ENCODE data around the gene SMIM20. TPM values are rescaled to one million over a fixed set of nuclear protein-coding genes. Genes with fewer than 3 reads are reported as not detected.
"Not testable (repeated sequence)": the region's sequence is repeated elsewhere in the genome, so short reads cannot be mapped to it uniquely, and the experiment has no call there.

Gene SMIM20
- total RNA-seq, result 10 to 100 TPM; 21.3 to 26.9 TPM

GRCh38 chr4:25913851-25914669 lies at the start of gene SMIM20:
Gene SMIM20 (plus strand): TSS chr4:25914220. CDS start chr4:25914314, 94 bp downstream.
- CTCF ChIA-PET, result interaction anchor here (1.0 to 1.8 kb wide), 5 partner anchors 9 to 155 kb away, joined by 3 to 7 read pairs (median 4); no protein-coding TSS in a partner anchor
- intact Hi-C loops (cut with micrococcal nuclease), result loop anchor here (2.0 to 5.0 kb wide), 2 partner anchors 25 to 52 kb away; partner anchors contain the start of gene SEL1L3
- no peaks in the 10 kb centered on the region for H3K27me3 Mint-ChIP-seq

GRCh38 chr4:25865586-25865985 lies 48.4 kb upstream of the SMIM20 start:
- no peak overlapping the region for H3K4me3 Mint-ChIP-seq
- intact Hi-C loops (cut with micrococcal nuclease), result no loop called here
- no peak for ATAC-seq
- H3K9me3 Mint-ChIP-seq, result no peaks in the 10 kb centered on the region
- peaks cover 7% of the 10 kb centered on the region for H3K36me3 Mint-ChIP-seq (ENCODE audit: low read depth)
- H3K4me1 Mint-ChIP-seq (ENCODE audit: low read depth), result peaks cover 15% of the 10 kb centered on the region
- ChIA-PET CTCF (interaction anchor here (1.0 kb wide), 1 partner anchor 13 kb away, joined by 3 read pairs; no protein-coding TSS in a partner anchor), POLR2A (no interaction called here)
- no peak for DNase-seq
- TF ChIP-seq CTCF (IDR thresholded peaks at IDR 0.05), result no peak
- no peak overlapping the region for H3K27ac Mint-ChIP-seq
- H3K27me3 Mint-ChIP-seq, result no peaks in the 10 kb centered on the region

More at GRCh38 chr4:25913851-25914669, at the start of gene SMIM20:
- DNase-seq (peak; percentile 92), ATAC-seq (peak; percentile 95)
- Mint-ChIP-seq H3K36me3 (ENCODE audit: low read depth) (peaks cover 9% of the 10 kb centered on the region), H3K27ac (peak within 1 kb of the TSS; percentile 98), H3K4me1 (ENCODE audit: low read depth) (peaks cover 16% of the 10 kb centered on the region), H3K9me3 (no peaks in the 10 kb centered on the region), H3K4me3 (peak within 1 kb of the TSS; percentile 97)
- TF ChIP-seq CTCF (IDR thresholded peaks at IDR 0.05), result no peak
- POLR2A ChIA-PET, result interaction anchor here (0.9 to 1.8 kb wide), 4 partner anchors 11 to 57 kb away, joined by 3 to 7 read pairs (median 6); no protein-coding TSS in a partner anchor

- H3K27ac Mint-ChIP-seq; H3K36me3 Mint-ChIP-seq (ENCODE audit: low read depth); CTCF ChIA-PET; H3K9me3 Mint-ChIP-seq; ATAC-seq; intact Hi-C loops (cut with micrococcal nuclease); DNase-seq; H3K4me3 Mint-ChIP-seq; H3K4me1 Mint-ChIP-seq (ENCODE audit: low read depth); POLR2A ChIA-PET; H3K27me3 Mint-ChIP-seq: not testable (repeated sequence)
Measured at GRCh38 chr4:25866401-25866800, 47.6 kb upstream of the SMIM20 start.

- CTCF ChIA-PET, result no interaction called here
- Mint-ChIP-seq H3K4me3 (no peak overlapping the region), H3K27me3 (no peaks in the 10 kb centered on the region), H3K4me1 (ENCODE audit: low read depth) (peaks cover 4% of the 10 kb centered on the region), H3K36me3 (ENCODE audit: low read depth) (no peaks in the 10 kb centered on the region), H3K9me3 (no peaks in the 10 kb centered on the region), H3K27ac (no peak overlapping the region)
- TF ChIP-seq CTCF (IDR thresholded peaks at IDR 0.05), result no peak
- POLR2A ChIA-PET, result no interaction called here
- intact Hi-C loops (cut with micrococcal nuclease), result no loop called here
- ATAC-seq (no peak), DNase-seq (no peak)
Measured at GRCh38 chr4:25867781-25868294, 46.2 kb upstream of the SMIM20 start.

GRCh38 chr4:25870081-25870480 lies 43.9 kb upstream of the SMIM20 start:
- no peaks in the 10 kb centered on the region for H3K9me3 Mint-ChIP-seq
- H3K27me3 Mint-ChIP-seq, result no peaks in the 10 kb centered on the region
- CTCF ChIA-PET, result interaction anchor here (0.6 to 0.9 kb wide), 3 partner anchors 8 to 28 kb away, joined by 3 to 4 read pairs (median 3); no protein-coding TSS in a partner anchor
- intact Hi-C loops (cut with micrococcal nuclease), result no loop called here
- H3K27ac Mint-ChIP-seq, result no peak overlapping the region
- no peak for TF ChIP-seq CTCF (IDR thresholded peaks at IDR 0.05)
- DNase-seq, result no peak
- H3K36me3 Mint-ChIP-seq (ENCODE audit: low read depth), result no peaks in the 10 kb centered on the region
- POLR2A ChIA-PET, result interaction anchor here (1.2 kb wide), 1 partner anchor 28 kb away, joined by 3 read pairs; no protein-coding TSS in a partner anchor
- H3K4me3 Mint-ChIP-seq, result no peak overlapping the region
- H3K4me1 Mint-ChIP-seq (ENCODE audit: low read depth), result peaks cover 3% of the 10 kb centered on the region
- no peak for ATAC-seq

Data from activated CD8-positive, alpha-beta T cell treated with anti-CD3 and anti-CD28 coated beads for 36 hours (primary cell).